HL-60 (cell line): Measurements from ENCODE around the gene CFL1.

Experiments
- CTCF ChIP-seq: IDR thresholded peaks from one replicate; pipeline ENCODE4 v1.5.1; 2011; ENCODE audit warnings: low read length, control low read depth, inconsistent platforms; ENCODE audit not compliant: insufficient read depth
- GABPA ChIP-seq: IDR thresholded peaks from 2 replicates; pipeline ENCODE4 v1.6.1; 2012; ENCODE audit warnings: low read depth
- POLR2AphosphoS5 ChIP-seq: IDR thresholded peaks from 2 replicates; pipeline ENCODE4 v1.6.1; 2012; ENCODE audit warnings: low read depth
- REST ChIP-seq: IDR thresholded peaks from 2 replicates; pipeline ENCODE4 v1.6.1; 2012; ENCODE audit warnings: low read depth; ENCODE audit not compliant: insufficient replicate concordance
- SPI1 ChIP-seq: IDR thresholded peaks from 2 replicates; pipeline ENCODE4 v1.6.1; 2012; ENCODE audit warnings: low read depth, mild to moderate bottlenecking, borderline replicate concordance

- TF ChIP-seq CTCF (no peak), GABPA (no peak), POLR2AphosphoS5 (no peak), REST (no peak), SPI1 (no peak)
Observed at GRCh38 chr11:65822776-65823528, 35.0 kb downstream of the CFL1 start.
